Brain microvascular endothelial cell (primary cell): ENCODE results near the gene CHRNA9.

Experiments used
- DNase-seq: peaks from one replicate; pipeline ENCODE4 v3.0.0-alpha.2; 2020
- H3K27ac ChIP-seq: fragments of 250-450 bp; sonication (Bioruptor Pico); 2 replicates; pipeline ENCODE4 v1.5.1; 2020; ENCODE audit warnings: mild to moderate bottlenecking, moderate library complexity
- H3K27me3 ChIP-seq: fragments of 250-450 bp; sonication (Bioruptor Pico); replicated peaks from 2 replicates; pipeline ENCODE4 v1.5.1; 2020; ENCODE audit warnings: mild to moderate bottlenecking
- H3K36me3 ChIP-seq: fragments of 250-450 bp; sonication (Bioruptor Pico); replicated peaks from 2 replicates; pipeline ENCODE4 v1.5.1; 2020; ENCODE audit warnings: mild to moderate bottlenecking
- H3K4me3 ChIP-seq: 2 replicates; pipeline ENCODE4 v1.5.1; 2011; ENCODE audit warnings: low read depth, mild to moderate bottlenecking, control low read depth, low read length, moderate library complexity
- CTCF ChIP-seq: IDR thresholded peaks from 2 replicates; pipeline ENCODE4 v1.5.1; 2011; ENCODE audit warnings: low read depth, mild to moderate bottlenecking, moderate library complexity, low read length, control low read depth, inconsistent platforms; ENCODE audit errors: missing control alignments
- in situ Hi-C: cut with HindIII; loops from 2 replicates; pipeline ENCODE4 v1.10.0; 2017; ENCODE audit warnings: low sequenced_read_pairs, low pct_ligation_motif_present

Gene CHRNA9

DNA sequence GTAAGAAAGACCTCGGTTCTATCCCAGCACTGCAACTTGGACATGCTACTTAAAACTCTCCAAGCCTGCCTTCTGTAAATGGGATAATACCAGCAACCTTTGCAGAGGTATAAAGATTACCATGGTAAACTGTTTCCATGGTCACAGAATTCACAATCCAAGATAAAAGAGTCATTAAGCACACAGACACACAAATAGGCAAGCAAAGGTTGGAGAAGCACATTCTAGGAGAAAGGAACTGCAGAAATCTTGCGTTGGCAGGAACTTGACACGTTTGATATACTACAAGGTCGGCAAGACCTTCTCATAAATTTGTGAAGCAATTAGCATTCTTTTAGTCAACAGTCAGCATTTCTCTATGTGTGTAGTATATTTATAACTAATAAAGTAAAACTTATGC, 12.3 kb upstream of the CHRNA9 start:
- H3K27ac ChIP-seq: no peak overlapping the region
- no peak for DNase-seq
- H3K4me3 ChIP-seq: no peak overlapping the region
- in situ Hi-C loops: no loop called here
- H3K27me3 ChIP-seq: no peaks in the 10 kb centered on the region
- H3K36me3 ChIP-seq: no peaks in the 10 kb centered on the region
- TF ChIP-seq CTCF: no peak

- Histone ChIP-seq H3K27me3 (no peaks in the 10 kb centered on the region), H3K36me3 (no peaks in the 10 kb centered on the region), H3K27ac (no peak overlapping the region), H3K4me3 (no peak overlapping the region)
- DNase-seq: no peak
- in situ Hi-C loops: no loop called here
- TF ChIP-seq CTCF: no peak
Observed at GRCh38 chr4:40323866-40324265, 11.3 kb upstream of the CHRNA9 start.

DNA sequence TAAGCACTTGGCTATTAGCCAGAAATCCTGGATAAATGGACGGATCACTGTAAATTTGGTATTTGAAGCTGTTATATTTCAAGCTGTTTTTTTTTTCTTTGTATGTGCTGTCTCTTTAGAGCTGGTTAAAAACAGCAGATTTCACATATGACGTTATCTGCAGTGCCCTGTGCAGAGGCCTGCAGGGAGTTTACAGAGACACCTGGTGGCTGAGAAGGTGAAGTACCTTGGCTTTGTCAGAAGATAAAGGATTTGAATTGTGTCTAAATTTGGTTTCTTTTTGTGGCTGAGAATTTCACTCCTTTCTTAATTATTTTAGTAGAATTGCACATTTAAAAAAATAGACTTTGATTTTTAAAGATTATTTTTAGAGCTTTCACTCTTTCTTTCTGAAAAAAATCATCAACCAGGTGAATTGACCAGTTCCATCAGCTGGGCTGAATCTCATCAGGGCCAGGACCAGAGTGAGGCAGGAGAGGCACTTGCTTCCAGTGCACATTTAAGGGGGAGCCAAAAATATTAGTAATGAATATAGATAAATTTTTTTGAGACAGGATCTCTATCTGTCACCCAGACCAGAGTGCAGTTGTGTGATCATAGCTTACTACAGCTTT, 9.6 kb upstream of the CHRNA9 start:
- peak; percentile 91 for TF ChIP-seq CTCF
- DNase-seq: peak; percentile 53
- H3K4me3 ChIP-seq: no peak overlapping the region
- H3K36me3 ChIP-seq: no peaks in the 10 kb centered on the region
- in situ Hi-C loops: no loop called here
- H3K27ac ChIP-seq: no peak overlapping the region
- no peaks in the 10 kb centered on the region for H3K27me3 ChIP-seq

- no peak for DNase-seq
- H3K27ac ChIP-seq: no peak overlapping the region
- no peak overlapping the region for H3K4me3 ChIP-seq
- in situ Hi-C loops: no loop called here
- H3K36me3 ChIP-seq: no peaks in the 10 kb centered on the region
- TF ChIP-seq CTCF: no peak
- H3K27me3 ChIP-seq: no peaks in the 10 kb centered on the region
Observed at GRCh38 chr4:40327340-40327739, 7.8 kb upstream of the CHRNA9 start.

- no peak overlapping the region for H3K4me3 ChIP-seq
- no peak overlapping the region for H3K27ac ChIP-seq
- no peaks in the 10 kb centered on the region for H3K27me3 ChIP-seq
- no peaks in the 10 kb centered on the region for H3K36me3 ChIP-seq
- TF ChIP-seq CTCF: no peak
- in situ Hi-C loops: no loop called here
- no peak for DNase-seq
Observed at GRCh38 chr4:40328383-40328782, 6.8 kb upstream of the CHRNA9 start.

GRCh38 chr4:40329805-40330204, 5.3 kb upstream of the CHRNA9 start:
- H3K4me3 ChIP-seq: no peak overlapping the region
- no peaks in the 10 kb centered on the region for H3K36me3 ChIP-seq
- no peak overlapping the region for H3K27ac ChIP-seq
- no peak for DNase-seq
- in situ Hi-C loops: no loop called here
- H3K27me3 ChIP-seq: no peaks in the 10 kb centered on the region
- TF ChIP-seq CTCF: no peak
